Esophagus squamous epithelium (tissue), 5 donors: ENCODE results near the gene HLA-E. TPM values are rescaled to one million over a fixed set of nuclear protein-coding genes. Genes with fewer than 3 reads are reported as not detected.
A peak's percentile ranks its signal among the peaks of the same experiment; 100 is the strongest.
"Not testable (repeated sequence)": the region's sequence is repeated elsewhere in the genome, so short reads cannot be mapped to it uniquely, and the experiment has no call there.

Experiments used
- DNase-seq: peaks from one replicate; lab custom pipeline; 2025; lab: John Stamatoyannopoulos, UW
- H3K27ac ChIP-seq, 4 donors: fragments of 200-600 bp; sonication (generic); one replicate each; pipeline ENCODE4 v1.5.1; 2016 to 2019; ENCODE audit warnings: mild to moderate bottlenecking in 1 of 4
- H3K27me3 ChIP-seq, 4 donors: fragments of 200-600 bp; sonication (generic); 1 replicate in 3 of 4; 2 replicates in 1 of 4; pipeline versions ENCODE4 v1.5.1 to v1.6.0; 2017 to 2021; ENCODE audit warnings: antibody characterized with exemption in 1 of 4
- H3K36me3 ChIP-seq, 3 donors: fragments of 200-600 bp; sonication (generic); one replicate each; pipeline ENCODE4 v1.5.1; 2016 to 2019
- H3K4me1 ChIP-seq, 3 donors: fragments of 200-600 bp; sonication (generic); one replicate each; pipeline ENCODE4 v1.5.1; 2017 to 2019
- H3K4me3 ChIP-seq, 4 donors: fragments of 200-600 bp; sonication (generic); 1 replicate in 3 of 4; 2 replicates in 1 of 4; pipeline ENCODE4 v1.5.1; 2016 to 2019; ENCODE audit warnings: mild to moderate bottlenecking in 2 of 4, moderate library complexity in 1 of 4
- H3K9me3 ChIP-seq, 3 donors: fragments of 200-600 bp; sonication (generic); one replicate each; pipeline ENCODE4 v1.5.1; 2016 to 2019
- POLR2A ChIP-seq, 4 donors: fragments of 450-650 bp; IDR thresholded peaks; one replicate each; pipeline ENCODE4 v1.6.1; 2017; ENCODE audit warnings: antibody characterized with exemption in 4 of 4, mild to moderate bottlenecking in 4 of 4, moderate library complexity in 3 of 4
- WGBS, 2 donors: methylation state at CpG; one replicate each; pipeline ENCODE4 v1.1.5; 2018; 5-methylcytosine and 5-hydroxymethylcytosine counted together
- intact Hi-C: fragments of 100-400 bp; cut with DNase I; formaldehyde crosslinking; loops from one replicate; pipeline ENCODE4 v1.15.0; 2022
- total RNA-seq, 4 donors: library from RNA; depleted of rRNA; stranded (reverse); fragments of >200 nt; gene quantifications; one replicate each; pipeline ENCODE4 v1.1.0, GENCODE V29; 2016
- TF ChIP-seq, protein P1 (sequence below), 6 experiments: fragments of 450-650 bp in 4 of 6; fragments of 200-600 bp in 2 of 6; sonication (generic) in 2 of 6; IDR thresholded peaks; one replicate each; pipeline ENCODE4 v1.5.1; 2016 to 2019; ENCODE audit warnings: antibody characterized with exemption in 6 of 6, mild to moderate bottlenecking in 4 of 6, moderate library complexity in 4 of 6
- donor health status: DM: yes; HTN: yes; CAD: no.

Gene HLA-E
- total RNA-seq, 4 donors from 2014 or later = 263 to 597 (median 356) TPM

GRCh38 chr6:30491991-30492952 lies 3.0 kb downstream of the HLA-E start:
- H3K4me3 ChIP-seq = peak overlapping the region in 3 of 4 donors; percentile 80 to 100 (median 97)
- DNase-seq = no peak
- intact Hi-C loops = no loop called here
- H3K9me3 ChIP-seq = no peaks in the 10 kb centered on the region
- 71 to 74% methylated on average over 9 to 14 of the region's 16 CpGs for WGBS, 2 donors
- H3K36me3 ChIP-seq = peaks cover 26 to 44% (median 37%) of the 10 kb centered on the region in 3 donors
- TF ChIP-seq POLR2A (IDR thresholded peaks at IDR 0.05) = no peak
- TF ChIP-seq, protein P1, sequence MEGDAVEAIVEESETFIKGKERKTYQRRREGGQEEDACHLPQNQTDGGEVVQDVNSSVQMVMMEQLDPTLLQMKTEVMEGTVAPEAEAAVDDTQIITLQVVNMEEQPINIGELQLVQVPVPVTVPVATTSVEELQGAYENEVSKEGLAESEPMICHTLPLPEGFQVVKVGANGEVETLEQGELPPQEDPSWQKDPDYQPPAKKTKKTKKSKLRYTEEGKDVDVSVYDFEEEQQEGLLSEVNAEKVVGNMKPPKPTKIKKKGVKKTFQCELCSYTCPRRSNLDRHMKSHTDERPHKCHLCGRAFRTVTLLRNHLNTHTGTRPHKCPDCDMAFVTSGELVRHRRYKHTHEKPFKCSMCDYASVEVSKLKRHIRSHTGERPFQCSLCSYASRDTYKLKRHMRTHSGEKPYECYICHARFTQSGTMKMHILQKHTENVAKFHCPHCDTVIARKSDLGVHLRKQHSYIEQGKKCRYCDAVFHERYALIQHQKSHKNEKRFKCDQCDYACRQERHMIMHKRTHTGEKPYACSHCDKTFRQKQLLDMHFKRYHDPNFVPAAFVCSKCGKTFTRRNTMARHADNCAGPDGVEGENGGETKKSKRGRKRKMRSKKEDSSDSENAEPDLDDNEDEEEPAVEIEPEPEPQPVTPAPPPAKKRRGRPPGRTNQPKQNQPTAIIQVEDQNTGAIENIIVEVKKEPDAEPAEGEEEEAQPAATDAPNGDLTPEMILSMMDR (IDR thresholded peaks at IDR 0.05) = no peak
- peaks cover 35 to 74% (median 46%) of the 10 kb centered on the region in 3 donors for H3K4me1 ChIP-seq
- H3K27me3 ChIP-seq = no peaks in the 10 kb centered on the region
- peak overlapping the region; percentile 20 to 100 (median 72) for H3K27ac ChIP-seq

GRCh38 chr6:30493643-30494250 lies 4.4 kb downstream of the HLA-E start:
- Histone ChIP-seq H3K36me3 (peaks cover 26 to 44% (median 37%) of the 10 kb centered on the region in 3 donors), H3K9me3 (no peaks in the 10 kb centered on the region), H3K27ac (peak overlapping the region in 2 of 4 donors; percentile 11 to 37), H3K4me3 (no peak overlapping the region), H3K27me3 (no peaks in the 10 kb centered on the region), H3K4me1 (peaks cover 35 to 74% (median 46%) of the 10 kb centered on the region in 3 donors)
- 67 to 68% methylated on average over 6 of the region's 8 CpGs for WGBS, 2 donors
- intact Hi-C loops = no loop called here
- DNase-seq = no peak
- TF ChIP-seq POLR2A (IDR thresholded peaks at IDR 0.05) = no peak
- TF ChIP-seq, protein P1 (IDR thresholded peaks at IDR 0.05) = no peak

DNA sequence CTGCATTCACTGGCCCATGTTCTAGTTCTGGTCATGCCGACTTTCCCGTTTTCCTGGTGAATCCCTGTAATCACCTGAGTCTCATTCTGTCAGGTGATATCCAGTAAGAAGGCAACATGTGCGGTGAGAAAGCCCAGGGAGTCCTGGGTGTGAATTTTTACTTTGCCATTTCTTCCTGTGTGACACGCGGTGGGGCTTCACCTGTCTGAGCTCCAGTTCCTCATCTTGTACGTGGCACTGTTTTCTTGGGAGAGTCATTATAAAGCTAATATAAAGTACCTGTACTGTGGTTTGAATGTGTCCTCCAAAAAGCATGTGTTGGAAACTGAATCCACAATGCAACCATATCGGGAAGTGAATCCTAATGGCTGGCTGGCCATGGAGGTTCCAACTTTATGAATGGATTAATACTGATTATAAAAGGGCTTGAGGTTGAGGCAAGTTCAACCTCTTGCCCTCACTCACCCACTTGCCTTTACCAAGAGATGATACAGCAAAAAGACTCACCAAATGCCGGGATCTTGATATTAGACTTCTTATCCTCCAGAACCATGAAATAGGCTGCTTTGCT lies 5.1 kb downstream of the HLA-E start:
- no peak for DNase-seq
- Histone ChIP-seq H3K4me3 (no peak overlapping the region), H3K36me3 (peaks cover 26 to 44% (median 37%) of the 10 kb centered on the region in 3 donors), H3K9me3 (no peaks in the 10 kb centered on the region), H3K27me3 (no peaks in the 10 kb centered on the region), H3K27ac (peak overlapping the region in 2 of 4 donors; percentile 10 to 13), H3K4me1 (peaks cover 35 to 71% (median 46%) of the 10 kb centered on the region in 3 donors)
- 67 to 73% methylated on average over 8 of the region's 8 CpGs for WGBS, 2 donors
- TF ChIP-seq POLR2A (IDR thresholded peaks at IDR 0.05) = no peak
- TF ChIP-seq, protein P1 (IDR thresholded peaks at IDR 0.05) = no peak
- intact Hi-C loops = no loop called here

GRCh38 chr6:30495060-30495459 lies 5.8 kb downstream of the HLA-E start:
- Histone ChIP-seq H3K4me1 (peaks cover 35 to 71% (median 46%) of the 10 kb centered on the region in 3 donors), H3K36me3 (peaks cover 26 to 44% (median 37%) of the 10 kb centered on the region in 3 donors), H3K27ac (peak overlapping the region in 3 of 4 donors; percentile 38 to 85 (median 78))
- WGBS, 2 donors = 53 to 60% methylated on average over 4 of the region's 4 CpGs
- intact Hi-C loops, H3K9me3 ChIP-seq, H3K27me3 ChIP-seq, H3K4me3 ChIP-seq, DNase-seq: not testable (repeated sequence)

DNA sequence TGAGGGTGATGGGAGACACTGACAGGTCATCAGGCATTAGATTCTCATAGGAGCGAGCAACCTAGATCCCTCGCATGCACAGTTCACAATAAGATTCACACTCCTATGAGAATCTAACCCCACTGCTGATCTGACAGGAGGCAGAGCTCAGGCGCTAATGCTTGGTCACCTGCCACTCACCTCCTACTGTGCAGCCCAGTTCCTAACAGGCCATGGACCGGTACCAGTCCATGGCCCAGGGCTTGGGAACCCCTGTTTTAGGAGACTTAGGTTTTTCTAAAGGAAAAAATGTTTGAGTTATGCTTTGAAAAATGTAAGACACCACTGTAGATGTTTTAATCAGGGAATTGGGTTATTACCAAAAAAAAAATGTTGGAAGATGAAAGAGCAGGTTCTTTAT lies 6.7 kb downstream of the HLA-E start:
- Histone ChIP-seq H3K27me3 (no peaks in the 10 kb centered on the region), H3K4me3 (no peak overlapping the region), H3K9me3 (no peaks in the 10 kb centered on the region), H3K4me1 (peaks cover 27 to 69% (median 38%) of the 10 kb centered on the region in 3 donors), H3K36me3 (peaks cover 17 to 35% (median 29%) of the 10 kb centered on the region in 3 donors), H3K27ac (peak overlapping the region; percentile 42 to 85 (median 77))
- DNase-seq = no peak
- WGBS, 2 donors = 79 to 82% methylated on average over 3 to 4 of the region's 4 CpGs
- intact Hi-C loops = no loop called here
- TF ChIP-seq, protein P1 (IDR thresholded peaks at IDR 0.05) = no peak
- TF ChIP-seq POLR2A (IDR thresholded peaks at IDR 0.05) = no peak

GRCh38 chr6:30497261-30497599 lies 7.9 kb downstream of the HLA-E start:
- H3K27me3 ChIP-seq, intact Hi-C loops, DNase-seq, H3K4me3 ChIP-seq, H3K9me3 ChIP-seq: not testable (repeated sequence)
- H3K36me3 ChIP-seq = peaks cover 9 to 22% (median 16%) of the 10 kb centered on the region in 3 donors
- H3K27ac ChIP-seq = peak overlapping the region; percentile 42 to 85 (median 77)
- H3K4me1 ChIP-seq = peaks cover 15 to 56% (median 27%) of the 10 kb centered on the region in 3 donors
- WGBS, 2 donors = 90 to 93% methylated on average over 5 of the region's 5 CpGs
